GM21390 (cell line): Measurements from ENCODE around the gene CEACAM16.

Experiments
- ATAC-seq: cut with Tn5 transposase; IDR thresholded peaks from one replicate; pipeline ENCODE4 v1.9.1; 2021; ENCODE audit not compliant: unreplicated experiment

CEACAM16 gene

DNA sequence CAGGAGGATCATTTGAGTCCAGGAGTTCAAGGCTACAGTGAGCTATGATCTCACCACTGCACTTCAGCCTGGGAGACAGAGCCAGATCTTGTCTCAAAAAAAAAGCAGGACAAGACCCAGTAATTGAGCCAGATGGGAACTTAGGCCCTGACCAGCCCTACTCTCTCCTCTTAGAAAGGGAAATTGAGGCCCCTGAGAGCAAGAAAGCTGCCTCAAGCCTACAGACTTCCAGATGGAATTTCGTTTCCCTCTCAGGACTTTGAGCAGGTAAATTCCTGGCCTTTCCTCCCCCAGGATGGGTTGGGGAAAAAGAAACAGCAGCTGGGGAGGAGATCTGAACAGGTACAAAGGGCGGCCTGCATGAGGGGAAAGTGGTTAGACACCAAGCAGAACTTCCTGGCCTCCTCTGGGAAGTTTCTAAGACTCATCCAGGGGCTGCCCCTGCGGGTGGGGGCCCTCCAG, 46.0 kb downstream of the CEACAM16 start:
- no peak for ATAC-seq

GRCh38 chr19:44745341-44745831, 46.4 kb downstream of the CEACAM16 start:
- ATAC-seq = no peak

DNA sequence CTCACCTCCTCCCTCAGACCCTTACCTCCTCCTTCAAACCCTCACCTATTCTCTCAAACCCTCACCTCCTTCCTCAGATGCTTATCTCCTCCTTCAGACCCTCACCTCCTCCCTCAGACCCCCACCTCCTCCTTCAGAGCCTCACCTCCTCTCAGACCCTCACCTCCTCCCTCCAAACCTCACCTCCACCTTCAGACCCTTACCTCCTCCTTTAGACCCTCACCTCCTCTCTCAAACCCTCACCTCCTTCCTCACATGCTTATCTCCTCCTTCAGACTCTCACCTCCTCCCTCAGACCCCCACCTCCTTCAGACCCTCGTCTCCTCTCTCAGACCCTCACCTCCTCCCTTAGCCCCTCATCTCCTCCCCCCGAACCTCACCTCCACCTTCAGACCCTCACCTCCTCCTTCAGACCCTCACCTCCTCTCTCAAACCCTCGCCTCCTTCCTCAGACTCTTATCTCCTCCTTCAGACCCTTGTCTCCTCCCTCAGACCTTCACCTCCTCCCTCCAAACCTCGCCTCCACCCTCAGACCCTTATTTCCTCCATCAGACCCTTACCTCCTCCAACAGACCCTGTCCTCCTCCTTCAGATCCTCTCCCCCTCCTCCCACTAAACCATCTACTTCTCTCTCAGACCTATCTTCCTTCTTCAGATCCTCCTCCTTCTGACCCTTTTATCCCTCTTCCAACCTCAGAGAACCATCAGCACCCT, 47.1 kb downstream of the CEACAM16 start:
- ATAC-seq = no peak

DNA sequence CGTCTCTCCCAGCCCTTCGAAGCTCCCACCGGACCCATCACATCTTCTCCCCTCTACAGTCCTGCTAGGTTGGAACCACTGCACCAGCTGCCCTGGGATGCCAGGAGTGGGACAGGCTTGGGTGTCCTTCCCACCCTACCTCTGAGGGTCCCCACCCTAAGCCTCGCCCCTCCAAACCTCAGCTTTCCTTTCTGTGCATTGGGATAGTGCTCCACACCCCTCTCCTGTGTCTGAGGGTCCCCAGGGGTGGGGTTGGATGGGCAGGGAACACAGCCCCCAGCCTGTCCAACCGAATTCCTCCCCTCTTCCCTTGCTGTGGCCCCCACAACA, 47.6 kb downstream of the CEACAM16 start:
- ATAC-seq = no peak

GRCh38 chr19:44746946-44747738, 48.2 kb downstream of the CEACAM16 start:
- ATAC-seq = peak; percentile 42

- ATAC-seq = no peak
These were observed 48.9 kb downstream of the CEACAM16 start for GRCh38 chr19:44747739-44748425.

- peak; percentile 22 for ATAC-seq
These were observed 49.7 kb downstream of the CEACAM16 start, which contains the start of gene BCL3 for GRCh38 chr19:44748426-44749254. BCL3 (plus strand) TSS chr19:44748708; CDS start chr19:44748791, 83 bp downstream.

GRCh38 chr19:44749292-44749691, 50.3 kb downstream of the CEACAM16 start:
- no peak for ATAC-seq

DNA sequence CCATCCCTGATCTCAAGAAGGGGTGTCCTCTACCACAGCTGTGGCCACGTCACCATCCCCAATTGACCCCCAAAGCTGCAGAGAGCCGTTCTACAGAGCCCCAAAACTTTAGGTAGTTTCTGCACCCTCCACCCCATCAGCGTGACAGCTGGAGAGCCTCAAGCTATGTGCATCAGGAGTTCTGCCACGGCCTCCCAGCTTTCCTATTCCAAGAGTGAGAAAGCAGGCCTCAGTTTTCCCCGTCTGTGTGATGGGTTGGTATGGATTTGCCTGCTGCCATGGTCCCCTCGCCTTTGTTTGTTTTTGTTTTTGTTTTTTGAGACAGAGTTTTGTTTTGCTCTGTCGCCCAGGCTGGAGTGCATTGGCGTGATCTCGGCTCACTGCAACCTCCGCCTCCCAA, 51.0 kb downstream of the CEACAM16 start:
- no peak for ATAC-seq

DNA sequence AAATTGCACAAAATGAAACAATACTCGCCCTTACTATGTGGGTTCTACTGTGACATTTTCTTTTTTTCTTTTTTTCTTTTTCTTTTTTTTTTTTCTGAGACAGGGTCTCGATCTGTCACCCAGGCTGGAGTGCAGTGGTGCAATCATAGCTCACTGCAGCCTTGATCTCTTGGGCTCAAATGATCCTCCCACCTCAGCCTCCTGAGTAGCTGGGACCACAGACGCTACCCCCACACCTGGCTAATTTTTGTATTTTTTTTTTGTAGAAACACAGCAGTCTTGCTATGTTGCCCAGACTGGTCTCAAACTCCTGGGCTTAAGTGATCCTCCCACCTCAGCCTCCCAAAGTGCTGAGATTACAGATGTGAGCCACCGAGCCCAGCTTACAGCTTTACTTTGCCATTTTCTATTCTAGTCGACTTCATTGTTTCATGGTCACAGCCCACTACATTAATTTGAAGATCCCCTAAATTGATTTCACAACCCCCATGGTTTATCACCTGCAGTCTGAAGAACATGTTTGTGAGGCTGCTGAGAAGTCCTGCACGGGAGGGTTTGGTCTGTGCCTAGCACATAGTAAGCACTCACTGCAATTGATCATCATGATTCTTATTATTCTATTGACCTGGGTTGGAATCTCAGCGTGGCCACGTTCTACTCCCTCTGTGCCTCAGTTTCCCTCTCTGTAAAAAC, 53.3 kb downstream of the CEACAM16 start:
- ATAC-seq = no peak

DNA sequence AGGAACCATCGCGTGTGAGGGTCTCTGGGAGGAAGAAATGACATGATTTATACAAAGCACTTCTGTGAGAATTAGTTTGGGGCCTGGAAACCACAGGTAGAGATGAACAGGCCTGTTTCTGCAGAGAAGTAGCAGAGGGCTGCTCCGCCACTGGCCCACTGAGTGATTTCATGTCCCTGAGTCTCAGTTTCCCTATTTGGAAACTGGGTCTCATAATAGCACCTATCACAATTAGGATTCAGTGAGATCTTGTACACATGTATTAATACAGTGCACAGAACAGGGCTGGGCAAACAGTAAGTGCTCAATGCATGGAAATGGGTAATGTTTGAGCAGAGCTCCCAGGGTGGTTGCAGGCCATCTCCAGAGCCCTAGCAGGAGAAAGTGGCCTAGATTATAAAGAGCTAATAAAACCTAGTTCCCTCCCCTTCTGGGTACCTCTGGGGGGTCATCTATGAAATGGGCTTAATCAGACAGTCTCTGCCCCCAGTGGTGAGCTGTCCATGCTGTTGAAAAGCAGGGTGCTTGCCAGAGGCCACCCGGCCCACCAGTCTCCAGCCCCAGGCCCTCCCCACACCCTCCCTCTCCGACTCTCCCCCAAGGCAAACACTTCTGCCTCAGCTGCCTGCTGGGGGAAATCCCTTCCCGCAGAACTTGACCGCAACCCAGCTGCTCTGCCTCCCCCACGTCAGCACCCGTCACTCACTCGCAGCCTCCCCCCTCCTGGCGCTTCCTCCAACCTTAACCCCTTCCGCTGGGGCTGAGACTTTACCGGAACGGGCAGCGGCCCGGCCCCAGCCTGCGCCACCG, 54.1 kb downstream of the CEACAM16 start:
- peak; percentile 59 for ATAC-seq

DNA sequence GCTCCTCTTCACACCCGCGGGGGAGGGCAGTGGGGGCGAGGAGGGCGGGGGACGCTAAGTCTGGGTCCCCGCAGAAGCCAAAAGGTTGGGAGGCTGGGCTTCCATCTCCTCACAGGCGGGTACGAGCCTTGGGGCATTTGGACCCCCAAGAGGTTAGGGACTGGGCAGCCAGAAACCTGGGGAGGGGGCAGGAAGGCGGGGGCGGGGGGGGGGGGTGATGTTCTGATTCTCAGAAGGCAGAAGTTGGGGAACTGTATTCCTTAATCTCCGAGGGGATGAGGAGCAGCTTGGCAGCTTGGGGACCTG, 54.6 kb downstream of the CEACAM16 start:
- no peak for ATAC-seq

DNA sequence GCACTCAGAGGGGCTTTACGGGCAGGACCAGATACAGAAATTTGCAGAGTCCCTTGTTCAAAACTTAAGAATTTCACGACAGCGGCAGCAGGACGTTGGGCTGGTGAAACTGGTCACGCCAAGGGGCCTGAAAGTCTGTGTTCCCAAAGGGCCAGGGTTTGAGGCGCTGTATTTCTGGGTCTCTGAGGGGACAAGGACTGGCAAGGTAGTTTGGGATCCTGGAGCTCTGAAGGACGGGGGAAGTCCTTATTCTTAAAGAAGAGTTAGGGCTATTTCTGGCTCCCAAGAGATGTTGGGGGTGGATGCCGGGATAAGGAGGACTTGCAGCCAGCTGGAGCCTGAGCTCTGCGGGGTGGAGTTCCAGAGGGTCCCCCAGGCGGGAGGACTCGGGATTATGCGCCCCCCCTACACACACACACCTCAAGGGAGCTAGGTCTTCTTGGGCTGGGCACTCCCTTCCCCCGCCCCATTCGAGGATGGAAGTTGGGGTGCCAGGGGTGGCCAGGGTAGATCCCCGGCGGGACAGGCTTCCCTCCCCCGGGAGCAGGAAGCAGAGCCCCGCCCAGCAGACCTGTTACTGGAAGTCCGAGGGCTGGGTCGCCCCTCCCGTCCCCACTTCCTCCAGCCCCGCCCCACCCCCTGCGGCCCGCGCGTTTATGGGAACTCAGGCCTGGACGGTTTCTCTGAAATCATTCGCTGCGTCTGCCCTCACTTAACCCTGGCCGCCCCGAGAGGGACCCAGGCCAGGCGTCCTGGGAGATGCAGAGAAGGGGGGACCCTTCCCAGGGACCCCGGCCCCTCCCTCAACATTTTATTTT, 55.2 kb downstream of the CEACAM16 start:
- ATAC-seq = no peak

DNA sequence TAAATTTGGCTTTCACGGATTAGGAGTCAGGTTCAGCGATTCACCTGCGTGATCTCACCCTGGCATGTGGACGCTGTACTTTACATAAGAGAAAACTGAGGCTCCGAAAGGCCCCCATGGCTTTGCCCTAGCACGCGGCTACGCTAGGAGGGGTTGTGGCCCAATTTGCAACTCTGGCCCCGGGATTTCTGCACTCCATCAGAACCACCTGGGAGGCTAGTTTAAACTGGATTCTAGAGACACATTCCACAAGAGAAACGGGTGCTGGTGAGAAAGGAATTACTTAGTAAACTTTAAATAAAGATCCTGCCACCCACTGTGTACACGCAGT, 55.8 kb downstream of the CEACAM16 start:
- no peak for ATAC-seq

GRCh38 chr19:44755219-44755618, 56.3 kb downstream of the CEACAM16 start:
- ATAC-seq = no peak

DNA sequence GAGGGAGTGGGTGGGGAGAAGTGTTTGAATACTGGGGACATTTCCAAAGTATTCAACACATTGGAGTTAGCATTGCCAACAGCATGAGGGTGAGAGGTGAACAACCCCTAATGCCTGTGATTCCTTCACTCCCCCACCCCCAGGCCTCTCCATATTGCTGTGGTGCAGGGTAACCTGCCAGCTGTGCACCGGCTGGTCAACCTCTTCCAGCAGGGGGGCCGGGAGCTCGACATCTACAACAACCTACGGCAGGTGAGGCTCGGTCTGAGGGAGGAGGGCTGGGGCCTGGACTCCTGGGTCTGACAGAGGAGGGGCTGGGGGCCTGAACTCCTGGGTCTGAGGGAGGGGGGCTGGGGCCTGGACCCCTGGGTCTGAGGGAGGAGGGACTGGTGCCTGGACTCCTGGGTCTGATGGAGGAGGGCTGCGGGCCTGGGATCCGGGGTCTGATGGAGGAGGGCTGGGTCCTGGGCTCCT, 57.2 kb downstream of the CEACAM16 start:
- ATAC-seq = no peak

DNA sequence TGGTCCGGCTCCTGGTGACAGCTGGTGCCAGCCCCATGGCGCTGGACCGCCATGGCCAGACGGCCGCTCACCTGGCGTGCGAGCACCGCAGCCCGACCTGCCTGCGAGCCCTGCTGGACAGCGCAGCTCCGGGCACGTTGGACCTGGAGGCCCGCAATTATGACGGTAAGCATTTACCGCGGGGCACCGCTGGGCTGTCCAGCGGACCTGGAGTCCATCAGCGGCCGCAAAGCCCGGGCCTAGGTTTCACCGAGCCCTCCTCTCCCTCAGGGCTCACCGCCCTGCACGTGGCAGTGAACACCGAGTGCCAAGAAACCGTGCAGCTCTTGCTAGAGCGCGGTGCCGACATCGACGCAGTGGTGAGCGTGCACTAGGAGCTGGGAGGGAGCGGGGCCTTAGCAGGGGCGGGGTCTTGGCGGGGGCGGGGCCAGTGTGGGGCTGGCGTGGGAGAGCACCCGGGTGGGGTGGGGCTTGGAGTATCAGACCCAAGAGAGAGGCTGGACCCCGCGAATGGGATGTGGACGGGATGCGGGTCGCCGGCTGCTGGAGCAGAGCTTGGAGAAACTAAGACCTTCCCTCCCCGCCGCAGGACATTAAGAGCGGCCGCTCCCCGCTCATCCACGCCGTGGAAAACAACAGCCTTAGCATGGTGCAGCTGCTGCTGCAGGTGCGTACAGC, 58.2 kb downstream of the CEACAM16 start:
- no peak for ATAC-seq
